HG03095 (cell line): Measurements from ENCODE around the gene REEP3.
"Not testable (repeated sequence)": the region's sequence is repeated elsewhere in the genome, so short reads cannot be mapped to it uniquely, and the experiment has no call there.

ENCODE experiments used
- ATAC-seq: cut with Tn5 transposase; IDR thresholded peaks from one replicate; pipeline ENCODE4 v1.9.1; 2021; ENCODE audit warnings: moderate library complexity; ENCODE audit not compliant: unreplicated experiment

The REEP3 gene

GRCh38 chr10:63520500-63521415, at the start of gene REEP3:
TSS of gene REEP3 (plus strand) at chr10:63521401. CDS start at chr10:63521546, 145 bp downstream.
- ATAC-seq, result peak; percentile 70

GRCh38 chr10:63474488-63474887, 46.7 kb upstream of the REEP3 start:
- ATAC-seq, result no peak

GRCh38 chr10:63477927-63478326, 43.3 kb upstream of the REEP3 start:
- ATAC-seq, result no peak

- no peak for ATAC-seq
These were observed 42.6 kb upstream of the REEP3 start for GRCh38 chr10:63478564-63478963.

GRCh38 chr10:63480237-63480636, 41.0 kb upstream of the REEP3 start:
- no peak for ATAC-seq

GRCh38 chr10:63481815-63482421, 39.3 kb upstream of the REEP3 start:
- ATAC-seq, result no peak

- no peak for ATAC-seq
These were observed 37.2 kb upstream of the REEP3 start for GRCh38 chr10:63483983-63484382.

GRCh38 chr10:63487990-63488389, 33.2 kb upstream of the REEP3 start:
- ATAC-seq, result no peak

- ATAC-seq, result no peak
These were observed 31.4 kb upstream of the REEP3 start for GRCh38 chr10:63489838-63490237.

- no peak for ATAC-seq
These were observed 29.4 kb upstream of the REEP3 start for GRCh38 chr10:63491588-63492316.

- ATAC-seq, result not testable (repeated sequence)
These were observed 28.9 kb upstream of the REEP3 start for GRCh38 chr10:63492317-63492690.

- no peak for ATAC-seq
These were observed 28.2 kb upstream of the REEP3 start for GRCh38 chr10:63493004-63493403.

- no peak for ATAC-seq
These were observed 26.2 kb upstream of the REEP3 start for GRCh38 chr10:63494951-63495350.

- no peak for ATAC-seq
These were observed 24.6 kb upstream of the REEP3 start for GRCh38 chr10:63496561-63496960.

- ATAC-seq, result no peak
These were observed 23.9 kb upstream of the REEP3 start for GRCh38 chr10:63497321-63497720.

GRCh38 chr10:63498665-63499064, 22.5 kb upstream of the REEP3 start:
- ATAC-seq, result no peak

GRCh38 chr10:63500551-63500950, 20.6 kb upstream of the REEP3 start:
- ATAC-seq, result not testable (repeated sequence)

GRCh38 chr10:63501954-63502353, 19.2 kb upstream of the REEP3 start:
- ATAC-seq, result no peak

GRCh38 chr10:63502832-63503231, 18.4 kb upstream of the REEP3 start:
- ATAC-seq, result no peak

- no peak for ATAC-seq
These were observed 17.8 kb upstream of the REEP3 start for GRCh38 chr10:63503395-63503794.

GRCh38 chr10:63504145-63504881, 16.9 kb upstream of the REEP3 start:
- ATAC-seq, result no peak
